ENCODE measurements around the gene TBC1D16.
"Not testable (repeated sequence)": the region's sequence is repeated elsewhere in the genome, so short reads cannot be mapped to it uniquely, and the experiment has no call there.

Gene TBC1D16

DNA sequence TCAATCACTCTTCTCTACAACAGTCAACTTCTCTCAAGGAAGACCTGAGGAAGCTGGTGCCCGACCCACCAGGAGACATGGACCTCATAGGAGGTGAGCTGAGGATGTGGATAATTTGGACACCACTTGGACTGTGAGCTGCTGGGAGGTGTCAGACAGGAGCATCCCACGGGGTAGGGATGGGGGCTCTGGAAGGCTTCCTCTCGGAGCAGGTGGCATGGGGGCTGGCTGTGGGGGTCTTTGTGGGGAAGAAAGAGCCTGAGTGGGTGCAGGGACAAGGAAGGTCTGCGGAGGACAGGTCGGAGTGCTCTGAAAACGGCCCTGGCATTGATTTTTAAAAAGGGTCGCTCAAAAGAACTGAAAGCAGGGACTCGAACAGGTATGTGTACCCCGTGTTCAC is 64.0 kb downstream of the TBC1D16 start:
- no peak for DNase-seq

DNA sequence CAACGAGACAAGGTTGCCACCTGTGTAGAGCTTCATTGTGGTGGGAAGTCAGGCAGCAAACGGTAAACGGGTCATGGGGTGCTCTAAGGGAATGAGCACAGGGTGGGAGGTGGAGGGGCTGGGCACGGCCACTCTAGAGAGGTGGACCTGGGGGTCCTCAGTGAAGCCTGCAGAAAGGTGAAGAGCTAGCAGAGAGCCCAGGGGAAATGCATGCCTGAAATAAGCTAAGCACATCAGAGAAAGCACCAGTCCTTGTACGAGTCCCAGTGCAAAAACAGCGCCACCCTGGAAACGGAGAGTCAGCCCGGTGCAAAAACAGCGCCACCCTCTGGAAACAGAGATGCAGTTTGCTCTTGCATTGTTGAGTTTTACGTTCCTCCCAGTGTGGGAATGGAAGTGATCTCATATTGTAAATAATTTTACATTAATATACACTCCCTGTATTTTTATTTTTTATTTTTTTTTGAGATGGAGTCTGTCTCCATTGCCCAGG is 65.0 kb downstream of the TBC1D16 start:
- peak; percentile 7 for DNase-seq

DNA sequence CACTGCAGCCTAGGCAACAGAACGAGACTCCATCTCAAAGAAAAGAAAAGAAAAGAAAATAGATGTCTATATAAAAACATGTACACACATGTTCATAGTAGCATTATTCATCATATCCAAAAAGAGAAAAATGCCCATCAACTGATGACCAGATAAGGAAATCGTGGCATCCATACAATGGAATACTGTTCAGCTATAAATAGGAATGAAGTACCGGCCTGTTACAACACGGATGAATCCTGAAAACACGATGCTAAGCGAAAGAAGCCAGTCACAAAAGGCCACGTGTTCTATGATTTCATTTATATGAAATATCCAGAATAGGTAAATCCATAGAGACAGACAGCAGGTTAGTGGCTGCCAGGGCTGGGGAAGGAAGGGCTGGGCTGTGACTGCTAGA is 65.8 kb downstream of the TBC1D16 start:
- DNase-seq = no peak

DNA sequence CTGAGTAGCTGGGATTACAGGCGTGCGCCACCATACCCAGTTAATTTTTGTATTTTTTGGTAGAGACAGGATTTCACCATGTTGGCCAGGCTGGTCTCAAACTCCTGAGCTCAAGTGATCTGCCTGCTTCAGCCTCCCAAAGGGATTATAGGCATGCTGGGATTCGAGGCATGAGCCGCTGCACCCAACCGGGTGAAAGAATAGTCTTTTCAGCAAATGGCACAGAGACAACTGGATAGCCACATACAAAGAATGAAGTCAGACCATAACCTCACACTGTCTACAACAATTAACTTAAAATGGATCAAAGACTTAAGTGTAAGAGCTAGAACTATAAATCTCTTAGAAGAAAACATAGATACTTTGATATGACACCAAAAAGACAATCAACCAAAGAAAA is 67.6 kb downstream of the TBC1D16 start:
- no peak for DNase-seq

DNA sequence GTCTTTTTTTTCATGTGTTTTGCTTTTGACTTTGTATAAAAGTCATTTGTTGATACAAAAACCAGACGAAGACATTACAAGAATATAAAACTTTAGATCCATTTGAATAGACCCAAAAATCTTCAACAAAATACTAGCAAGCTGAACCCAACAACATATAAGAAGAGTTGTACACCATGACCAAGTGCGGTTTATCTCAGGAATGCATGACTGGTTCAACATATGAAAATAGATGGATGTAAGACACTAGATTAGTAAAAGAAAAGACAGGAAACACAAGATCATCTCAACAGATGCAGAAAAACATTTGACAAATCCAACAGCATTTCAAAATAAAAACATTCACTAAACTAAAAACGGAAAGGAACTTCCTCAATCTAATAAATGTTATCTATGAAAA is 69.0 kb downstream of the TBC1D16 start:
- no peak for DNase-seq

DNA sequence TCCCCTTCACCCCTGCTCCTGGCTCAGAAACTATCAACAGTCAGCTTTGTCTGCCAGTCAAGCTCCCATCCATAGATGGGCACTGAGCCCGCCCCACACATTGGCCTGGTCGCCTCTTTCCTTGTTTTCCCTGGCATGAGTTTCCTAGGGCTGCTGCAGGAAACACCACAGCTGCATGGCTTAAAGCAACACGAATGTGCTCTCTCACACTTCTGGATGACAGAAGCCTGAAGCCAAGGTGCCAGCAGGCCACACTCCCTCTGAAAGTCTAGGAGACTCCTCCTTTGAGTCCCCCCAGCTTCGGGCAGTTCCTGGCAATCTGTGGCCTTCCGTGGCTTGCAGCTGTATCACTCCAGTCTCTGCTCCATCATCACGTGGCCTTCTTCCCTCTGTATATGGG is 69.9 kb downstream of the TBC1D16 start:
- DNase-seq = no peak

DNA sequence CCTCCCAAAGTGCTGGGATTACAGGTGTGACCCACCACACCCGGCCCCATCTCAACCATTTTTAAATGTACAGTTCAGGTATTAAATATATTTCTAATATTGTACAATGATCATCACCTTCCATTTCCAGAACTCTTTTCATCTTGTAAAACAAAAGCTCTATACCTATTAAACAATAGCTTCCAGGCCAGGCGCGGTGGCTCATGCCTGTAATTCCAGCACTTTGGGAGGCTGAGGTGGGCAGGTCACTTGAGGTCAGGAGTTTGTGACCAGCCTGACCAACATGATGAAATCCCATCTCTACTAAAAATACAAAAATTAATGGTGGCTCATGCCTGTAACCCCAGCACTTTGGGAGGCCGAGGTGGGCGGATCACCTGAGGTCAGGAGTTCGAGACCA is 73.2 kb downstream of the TBC1D16 start:
- not testable (repeated sequence) for DNase-seq

DNA sequence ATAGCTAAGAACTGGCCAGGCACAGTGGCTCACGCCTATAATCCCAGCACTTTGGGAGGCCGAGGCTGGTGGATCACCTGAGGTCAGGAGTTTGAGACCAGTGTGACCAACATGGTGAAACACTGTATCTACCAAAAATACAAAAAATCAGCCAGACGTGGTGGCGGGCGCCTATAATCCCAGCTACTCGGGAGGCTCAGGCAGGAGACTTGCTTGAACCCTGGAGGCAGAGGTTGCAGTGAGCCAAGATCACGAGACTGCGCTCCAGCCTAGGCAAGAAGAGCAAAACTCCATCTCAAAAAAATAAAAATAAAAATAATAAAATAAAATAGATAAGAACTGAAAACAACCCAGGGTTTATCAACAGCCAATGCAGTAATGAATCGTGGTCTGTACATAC is 74.1 kb downstream of the TBC1D16 start:
- DNase-seq = not testable (repeated sequence)

DNA sequence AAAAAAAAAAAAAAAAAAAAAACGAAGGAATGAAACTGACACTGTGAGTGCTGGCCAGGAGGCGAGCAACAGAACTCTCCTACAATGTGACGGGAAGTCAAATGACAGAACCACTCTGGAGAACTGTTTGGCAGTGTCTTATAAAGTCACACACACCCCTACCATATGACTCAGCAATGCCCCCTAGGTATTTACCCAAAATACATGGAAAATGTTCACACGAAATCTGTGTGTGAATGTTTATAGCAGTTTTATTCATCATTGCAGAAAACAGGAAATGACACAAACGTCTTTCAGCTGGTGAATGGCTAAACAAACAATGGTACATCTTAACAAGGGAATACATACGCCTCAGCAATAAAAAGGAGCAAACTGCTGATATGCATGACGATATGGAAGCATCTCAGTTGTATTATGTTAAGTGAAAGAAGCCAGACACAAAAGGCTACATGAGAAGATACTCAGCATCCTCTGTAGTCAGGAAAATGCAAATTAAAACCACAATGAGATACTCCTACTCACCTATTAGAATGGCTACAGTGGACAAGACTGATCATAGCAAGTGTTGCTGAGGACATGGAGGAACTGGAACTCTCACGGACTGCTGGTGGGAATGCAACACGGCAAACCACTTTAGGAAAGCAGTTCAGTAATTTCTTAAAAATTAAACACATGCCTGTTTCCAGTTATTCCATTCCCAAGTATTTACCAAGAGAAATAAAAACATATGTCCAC is 74.7 kb downstream of the TBC1D16 start:
- DNase-seq = no peak

DNA sequence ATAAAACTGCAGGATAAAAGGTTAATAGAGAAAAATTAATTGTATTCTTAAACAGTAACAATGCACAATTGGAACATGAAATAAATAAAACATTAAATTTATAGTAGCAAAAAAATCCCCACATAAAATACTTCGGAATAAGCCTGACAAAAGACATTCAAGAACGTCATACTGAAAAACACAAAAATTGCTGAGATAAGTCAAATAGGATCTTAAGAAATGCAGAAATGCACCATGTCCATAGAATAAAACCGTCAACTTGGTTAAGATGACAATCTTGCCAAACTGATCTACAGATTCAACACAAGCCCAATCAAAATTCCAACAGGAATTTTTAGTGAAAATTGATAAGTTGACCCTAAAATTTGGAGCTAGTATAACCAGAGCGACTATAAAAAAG is 76.6 kb downstream of the TBC1D16 start:
- DNase-seq = no peak

DNA sequence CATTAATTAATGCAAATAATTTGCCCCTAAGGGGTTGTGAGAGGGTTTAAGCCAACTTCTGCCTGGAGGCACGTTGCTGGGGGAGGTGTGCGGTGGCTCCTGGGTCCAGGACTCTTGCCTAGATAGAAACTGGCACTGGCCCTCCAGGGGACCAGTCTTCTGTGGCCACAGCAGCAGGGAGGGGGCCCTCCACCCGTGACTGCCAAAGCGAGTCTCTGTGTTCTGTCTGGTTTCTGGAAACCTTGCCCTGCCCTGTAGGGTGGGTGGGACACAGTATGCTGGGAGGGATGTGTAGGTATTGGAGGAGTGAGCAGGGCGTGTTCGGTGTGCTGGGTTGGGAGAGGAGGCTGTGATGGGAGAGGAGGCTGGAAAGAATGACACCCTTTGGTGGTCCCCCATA is 78.8 kb downstream of the TBC1D16 start:
- no peak for DNase-seq

DNA sequence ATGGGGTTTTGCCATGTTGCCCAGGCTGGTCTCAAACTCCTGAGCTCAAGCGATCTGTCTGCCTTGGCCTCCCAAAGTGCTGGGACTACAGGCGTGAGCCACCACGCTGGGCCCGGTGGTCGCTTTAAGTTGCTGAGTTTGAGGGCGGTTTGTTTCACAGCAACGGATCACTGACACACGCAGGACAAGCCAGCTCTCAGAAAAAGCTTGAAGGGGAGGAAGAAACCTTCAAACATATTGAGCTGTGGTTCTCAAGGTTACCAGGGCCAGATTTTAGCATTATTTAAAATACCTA is 79.3 kb downstream of the TBC1D16 start:
- not testable (repeated sequence) for DNase-seq

DNA sequence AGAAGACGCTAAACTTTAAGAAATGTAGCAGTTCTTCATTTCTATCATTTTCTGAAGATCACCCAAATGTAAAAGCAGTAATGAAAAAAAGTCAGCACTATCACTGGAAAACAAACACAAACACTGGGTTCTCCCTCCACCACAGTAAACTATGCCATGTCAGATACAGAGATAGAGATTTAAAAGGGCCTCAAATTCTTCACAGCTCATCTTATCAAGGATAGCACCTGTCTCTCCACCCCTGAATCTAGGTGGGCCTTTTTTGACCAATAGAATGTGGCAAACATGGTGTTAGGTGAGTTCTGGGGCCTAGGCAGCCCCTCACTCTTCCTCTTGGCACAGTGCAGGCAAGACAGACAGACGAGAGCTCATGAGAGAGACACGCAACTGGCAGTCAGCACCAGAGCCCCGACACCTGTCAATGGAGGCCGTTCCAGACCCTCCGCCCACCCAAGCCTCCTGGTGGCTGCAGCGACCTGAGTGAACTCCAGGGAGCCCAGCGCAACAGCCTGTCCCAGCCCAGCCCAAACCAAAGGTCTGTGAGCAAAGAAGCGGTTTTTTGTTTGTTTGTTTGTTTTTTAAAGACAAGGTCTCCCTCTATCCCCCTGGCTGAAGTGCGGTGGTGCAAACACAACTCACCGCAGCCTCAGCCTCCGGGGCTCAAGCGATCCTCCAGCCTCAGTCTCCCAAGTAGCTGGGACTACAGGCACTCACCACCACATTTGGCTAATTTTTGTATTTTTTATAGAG is 79.8 kb downstream of the TBC1D16 start:
- no peak for DNase-seq

DNA sequence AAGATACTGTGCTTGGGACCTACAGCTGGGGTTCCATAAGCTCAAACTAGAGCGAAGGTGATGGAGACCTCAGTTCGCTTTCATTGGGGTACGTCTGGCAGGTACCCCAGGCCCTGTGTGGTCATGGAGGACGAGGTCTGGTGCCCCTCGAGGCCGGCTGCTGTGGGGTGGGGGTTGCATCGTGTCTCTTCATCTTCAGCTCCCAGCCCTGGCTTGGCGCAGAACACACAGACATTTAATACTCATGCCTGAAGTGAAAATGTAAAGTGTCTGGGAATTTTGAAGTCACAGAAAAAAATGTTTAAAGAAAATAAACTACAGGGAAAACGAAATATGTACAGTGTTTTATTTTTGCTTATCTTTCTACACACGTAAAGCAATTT is 80.5 kb downstream of the TBC1D16 start:
- no peak for DNase-seq

DNA sequence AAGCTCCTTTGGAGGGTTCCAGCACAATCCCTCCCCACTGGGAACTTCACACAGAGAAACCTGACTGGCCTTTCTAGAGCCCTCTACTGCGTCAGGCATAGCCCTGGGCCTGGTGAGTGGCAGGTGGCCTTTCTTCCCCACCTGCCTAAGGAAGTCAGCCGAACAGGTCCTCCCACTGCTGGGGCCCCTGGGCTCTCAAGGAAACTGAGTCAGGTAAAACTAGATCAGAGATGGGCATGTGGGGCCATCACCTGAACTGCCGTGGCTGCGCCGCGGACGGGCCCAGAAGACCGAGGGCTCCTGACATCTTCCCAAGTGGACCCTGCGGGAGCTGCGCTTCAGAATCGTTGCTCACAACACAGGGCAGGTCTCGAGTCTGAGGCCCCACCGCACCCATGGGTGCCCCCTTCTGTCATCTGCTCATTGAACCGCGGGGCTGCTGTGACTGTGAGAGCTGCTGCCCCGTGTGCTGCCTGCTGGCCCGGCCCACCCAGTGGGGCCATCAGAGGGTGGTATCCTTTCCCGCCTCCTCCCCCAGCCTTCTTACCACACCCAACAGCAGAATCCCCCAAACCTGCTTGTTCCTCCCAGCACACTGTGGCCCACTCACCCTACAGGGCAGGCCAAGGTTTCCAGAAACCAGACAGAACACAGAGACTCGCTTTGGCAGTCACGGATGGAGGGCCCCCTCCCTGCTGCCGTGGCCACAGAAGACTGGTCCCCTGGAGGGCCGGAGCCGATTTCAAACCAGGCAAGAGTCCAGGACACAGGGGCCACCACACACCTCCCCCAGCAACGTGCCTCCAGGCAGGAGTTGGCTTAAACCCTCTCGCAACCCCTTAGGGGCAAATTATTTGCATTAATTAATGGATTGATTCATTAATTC is 81.1 kb downstream of the TBC1D16 start:
- DNase-seq = no peak

DNA sequence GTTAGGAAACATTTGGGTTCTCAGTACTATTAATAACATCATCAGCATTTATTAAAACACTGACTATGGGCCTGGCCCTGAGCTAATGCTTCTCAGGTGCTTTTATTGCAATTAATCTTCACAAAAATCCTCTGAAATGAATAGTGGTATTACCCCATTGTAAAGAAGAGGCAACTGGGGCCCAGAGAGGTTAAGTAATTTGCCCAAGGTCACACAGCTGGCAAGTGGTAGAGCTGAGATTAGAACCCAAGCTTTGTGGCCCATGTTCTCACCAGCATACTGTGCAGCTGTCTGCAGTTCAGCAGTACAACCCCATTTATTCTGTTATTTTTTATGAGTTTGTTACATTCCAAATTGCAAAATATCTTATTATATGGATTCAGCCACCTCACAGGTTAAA is 82.3 kb downstream of the TBC1D16 start:
- DNase-seq = no peak

DNA sequence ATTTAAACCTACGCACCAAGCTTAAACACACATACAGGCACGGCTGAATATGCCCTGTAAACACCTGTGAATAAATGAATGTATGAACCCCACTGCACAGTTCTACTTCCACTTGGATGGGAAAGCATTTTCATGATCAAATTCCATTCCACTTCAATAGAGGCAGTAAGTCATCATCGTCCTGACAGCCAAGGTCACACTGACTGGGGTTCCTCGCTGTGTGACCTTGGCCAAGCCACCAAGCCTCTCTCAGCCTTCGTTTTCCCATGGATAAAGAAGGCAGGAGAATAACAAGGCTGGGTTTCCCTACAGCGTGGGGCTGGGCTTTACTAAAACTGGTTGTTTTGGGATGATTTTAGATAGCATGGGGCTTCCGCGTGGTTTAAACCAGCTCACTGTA is 82.8 kb downstream of the TBC1D16 start:
- DNase-seq = no peak

DNA sequence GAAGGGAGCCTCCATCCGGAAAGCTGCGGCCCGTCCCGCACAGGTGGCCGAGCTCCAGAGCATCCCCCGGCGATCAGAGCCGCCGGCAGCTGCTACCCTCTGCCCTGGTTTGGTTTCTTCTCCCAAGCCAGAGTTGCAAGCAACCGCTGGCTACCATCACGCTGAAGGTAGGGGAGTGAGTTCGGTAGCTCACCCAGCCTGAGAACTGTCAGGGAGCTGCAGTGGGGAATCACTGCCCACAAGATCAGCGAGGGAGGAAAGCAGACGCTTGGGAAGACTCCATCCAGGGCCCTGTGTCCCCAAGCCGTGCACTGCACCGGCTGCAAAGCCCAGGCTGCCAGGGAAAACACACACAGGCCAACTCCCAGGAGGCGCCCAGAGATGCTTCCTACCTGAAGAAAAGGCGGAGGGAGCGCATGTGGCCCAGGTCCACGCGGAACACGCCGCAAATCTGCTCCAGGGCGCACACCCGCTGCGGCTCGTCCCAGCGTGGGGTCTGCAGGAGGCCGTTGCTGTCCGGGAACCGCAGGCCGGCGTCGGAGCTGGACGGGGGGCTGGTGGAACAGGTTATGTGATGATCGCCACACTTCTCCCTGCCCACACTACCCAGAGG is 83.3 kb downstream of the TBC1D16 start:
- no peak for DNase-seq

DNA sequence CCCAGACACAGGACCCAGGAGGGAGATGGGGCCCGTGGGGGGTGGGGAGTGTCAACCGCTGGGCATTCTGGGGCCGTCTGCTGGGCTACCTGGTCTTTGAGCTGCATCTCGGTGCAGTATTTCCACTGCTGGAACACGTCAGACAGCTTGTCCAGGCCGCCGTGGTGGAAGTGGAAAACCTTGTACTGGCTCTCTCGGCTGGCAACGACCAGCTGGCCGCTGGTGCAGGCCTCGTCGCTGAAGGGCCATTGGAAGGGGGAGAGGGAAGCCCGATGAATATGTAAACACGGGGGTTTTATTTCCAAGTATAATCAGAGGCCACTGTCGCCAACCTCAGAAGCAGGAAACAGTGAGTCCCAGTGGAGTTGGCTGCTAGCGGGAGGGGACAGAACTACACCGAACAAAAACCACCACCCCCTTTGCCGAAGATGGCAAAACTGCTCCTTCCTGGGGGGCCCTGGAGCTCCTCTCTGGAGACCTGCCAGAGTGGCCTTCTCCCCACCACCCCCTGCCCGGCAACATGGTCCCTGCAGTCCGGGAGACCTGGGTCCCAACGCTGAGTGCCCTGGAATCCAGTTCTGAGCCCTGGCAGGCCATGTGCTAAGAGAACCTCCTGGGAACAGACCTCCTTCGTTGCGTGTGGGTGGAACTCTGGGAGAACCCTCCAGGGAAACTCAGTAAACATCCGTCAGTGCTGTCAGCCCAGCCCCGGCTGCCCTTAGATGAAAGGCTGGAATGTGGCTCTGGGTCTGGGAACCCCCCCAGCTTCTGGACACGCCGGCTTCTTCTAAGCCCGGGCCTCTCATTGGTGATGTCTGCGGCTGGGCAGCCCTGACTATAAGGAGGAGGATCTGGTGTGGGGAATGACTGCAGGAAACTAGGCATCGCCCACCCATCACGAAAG is 84.1 kb downstream of the TBC1D16 start:
- no peak for DNase-seq

DNA sequence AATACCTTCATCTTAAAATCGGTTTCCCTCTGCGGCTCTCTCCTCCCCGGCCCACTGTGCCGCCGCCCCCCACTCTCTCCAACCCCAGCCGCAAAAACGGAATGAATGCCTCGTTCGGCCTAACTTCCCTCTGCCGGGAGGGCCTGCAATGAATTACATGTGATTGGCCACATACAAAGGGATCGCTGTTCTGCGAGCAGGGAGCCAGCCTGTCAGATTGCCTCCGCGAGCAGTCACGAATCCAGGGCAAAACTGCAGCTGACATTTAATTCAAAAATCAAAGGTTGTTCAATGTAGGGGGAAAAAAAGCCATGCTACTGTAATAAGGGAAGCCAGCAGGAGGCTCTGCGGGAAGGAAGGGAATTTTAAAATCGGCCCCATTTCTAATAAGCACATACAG is 84.9 kb downstream of the TBC1D16 start:
- DNase-seq = no peak

DNA sequence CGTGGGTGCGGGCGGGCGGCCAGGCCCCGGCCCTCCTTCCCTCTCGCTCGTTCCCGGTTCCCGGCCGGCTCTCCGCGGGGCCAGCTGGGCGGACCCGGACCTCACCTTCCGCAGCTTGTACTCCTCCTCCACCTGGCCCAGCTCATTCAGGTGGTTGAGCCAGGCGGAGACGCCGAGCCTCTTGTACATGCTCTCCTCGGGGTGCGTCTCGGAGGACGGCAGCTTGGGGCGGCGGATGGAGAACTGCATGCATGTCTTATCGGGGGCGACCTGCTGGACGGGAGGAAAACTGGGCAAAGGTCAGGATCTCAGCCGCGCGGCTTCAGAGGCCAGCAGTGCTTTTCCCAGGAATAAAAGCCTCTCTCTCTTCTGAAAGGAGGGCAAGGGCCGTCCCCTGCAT is 85.4 kb downstream of the TBC1D16 start:
- no peak for DNase-seq

DNA sequence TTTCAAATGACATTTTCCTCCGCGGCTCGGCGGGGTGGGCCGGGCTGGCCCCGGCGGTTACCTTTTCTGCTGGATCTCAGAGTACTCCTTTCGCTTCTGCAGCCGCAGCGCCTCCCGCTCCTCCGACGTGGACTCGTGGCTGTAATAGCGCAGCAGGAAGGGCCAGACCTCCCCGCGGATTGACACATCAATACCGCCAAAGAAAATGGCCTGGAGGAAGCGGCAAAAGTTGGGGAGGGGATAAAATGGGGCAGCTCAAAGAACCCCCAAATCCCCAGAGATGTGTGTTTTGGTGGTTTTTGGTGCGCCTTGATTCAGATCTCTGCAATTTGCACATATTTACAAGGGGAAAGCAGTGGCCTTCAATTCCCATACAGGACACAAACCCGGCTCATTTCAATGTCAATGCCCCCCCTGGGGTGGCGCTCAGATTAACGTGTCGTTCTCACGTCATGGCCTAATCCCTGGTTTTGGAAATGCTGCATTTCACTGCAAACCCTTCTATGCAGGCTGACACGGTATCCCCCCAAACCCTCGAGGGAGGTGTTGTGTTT is 85.9 kb downstream of the TBC1D16 start:
- no peak for DNase-seq
